Occipital lobe (tissue), 1 donor: ENCODE data around the gene ZNF691. TPM values are rescaled to one million over a fixed set of nuclear protein-coding genes. Genes with fewer than 3 reads are reported as not detected.

Experiments
- total RNA-seq: library from RNA; depleted of rRNA; stranded (reverse); fragments of >200 nt; gene quantifications from one replicate; pipeline ENCODE4 v1.2.3, GENCODE V29; 2014

The ZNF691 gene
- total RNA-seq, 1 donor from 2014 or later: 7.8 TPM

Other genes with a start within 250 kb of the ZNF691 start
- gene PPIH, start 188.2 kb upstream of the ZNF691 start, total RNA-seq: 16.4 TPM
- 1,163 TPM for gene YBX1, start 164.2 kb upstream of the ZNF691 start, total RNA-seq
- gene CLDN19, start 106.4 kb upstream of the ZNF691 start, total RNA-seq: not detected
- gene P3H1, start 79.6 kb upstream of the ZNF691 start, total RNA-seq: 10.9 TPM
- 10.0 TPM for gene C1orf50, start 79.4 kb upstream of the ZNF691 start, total RNA-seq
- gene TMEM269, start 61.6 kb upstream of the ZNF691 start, total RNA-seq: 0.47 TPM
- gene ERMAP, start 29.5 kb upstream of the ZNF691 start, total RNA-seq: 1.9 TPM
- gene SVBP, start 29.2 kb upstream of the ZNF691 start, total RNA-seq: 68.0 TPM
- 29.3 TPM for gene SLC2A1, start 112.3 kb downstream of the ZNF691 start, total RNA-seq